Adrenal gland (tissue), 5 donors: Measurements from ENCODE around the gene STXBP2.

Experiments
- CTCF ChIP-seq, 6 experiments: fragments of 450-650 bp in 4 of 6; fragments of 200-600 bp in 2 of 6; sonication (generic) in 1 of 6; IDR thresholded peaks; 1 replicate in 5 of 6; 2 replicates in 1 of 6; pipeline versions ENCODE4 v1.5.1 to v1.8.0; 2016 to 2021; ENCODE audit warnings: antibody characterized with exemption in 6 of 6, mild to moderate bottlenecking in 2 of 6, moderate library complexity in 1 of 6
- POLR2A ChIP-seq, 2 donors: fragments of 450-650 bp; IDR thresholded peaks; one replicate each; pipeline ENCODE4 v1.6.1; 2017; ENCODE audit warnings: antibody characterized with exemption in 2 of 2, mild to moderate bottlenecking in 2 of 2, moderate library complexity in 1 of 2
- donor health status: DM: no; HTN: no; CAD: no.

- TF ChIP-seq CTCF (IDR thresholded peaks at IDR 0.05), result no peak
- no peak for TF ChIP-seq POLR2A (IDR thresholded peaks at IDR 0.05)
Measured at GRCh38 chr19:7691497-7691896, 54.6 kb downstream of the STXBP2 start.
